ENCODE data around the gene TTLL8. TPM values are rescaled to one million over a fixed set of nuclear protein-coding genes. Genes with fewer than 3 reads are reported as not detected.

TTLL8 gene
- total RNA-seq, 1 donor from 2014 or later = not detected

Other genes starting within 250 kb of the TTLL8 start
- 44.0 TPM for gene BRD1, start 230.4 kb downstream of the TTLL8 start, total RNA-seq
- gene ZBED4, start 204.5 kb downstream of the TTLL8 start, total RNA-seq = 24.2 TPM
- 11.7 TPM for gene ALG12, start 139.9 kb downstream of the TTLL8 start, total RNA-seq
- 17.5 TPM for gene CRELD2, start 139.7 kb downstream of the TTLL8 start, total RNA-seq
- 13.1 TPM for gene PIM3, start 97.5 kb downstream of the TTLL8 start, total RNA-seq
- gene IL17REL, start 45.5 kb downstream of the TTLL8 start, total RNA-seq = not detected
- 32.6 TPM for gene MLC1, start 27.1 kb upstream of the TTLL8 start, total RNA-seq
- 0.78 TPM for gene MOV10L1, start 31.7 kb upstream of the TTLL8 start, total RNA-seq
- 3.1 TPM for gene PANX2, start 112.4 kb upstream of the TTLL8 start, total RNA-seq
- gene TRABD, start 127.6 kb upstream of the TTLL8 start, total RNA-seq = 3.0 TPM
- gene SELENOO, start 142.7 kb upstream of the TTLL8 start, total RNA-seq = 7.8 TPM
- 34.0 TPM for gene TUBGCP6, start 186.7 kb upstream of the TTLL8 start, total RNA-seq
- 19.8 TPM for gene HDAC10, start 193.0 kb upstream of the TTLL8 start, total RNA-seq
- 11.4 TPM for gene MAPK12, start 203.4 kb upstream of the TTLL8 start, total RNA-seq
- 21.8 TPM for gene MAPK11, start 212.1 kb upstream of the TTLL8 start, total RNA-seq
- 46.0 TPM for gene PLXNB2, start 249.3 kb upstream of the TTLL8 start, total RNA-seq

All from occipital lobe (tissue), 1 donor.